Measurements from ENCODE around the gene USP6NL. TPM values are rescaled to one million over a fixed set of nuclear protein-coding genes. Genes with fewer than 3 reads are reported as not detected.

The USP6NL gene
- total and polyA plus RNA-seq, 2 of the 8 experiments (the other 6 are each of a cell fraction or from before 2014, with no cell fraction given), result 10.9 to 28.8 TPM

GRCh38 chr10:11416974-11417373 is 194.5 kb downstream of the USP6NL start:
- H2AK5ac ChIP-seq (ENCODE audit: low read depth, low read length), result no peak overlapping the region
- no peak overlapping the region for H3K9ac ChIP-seq (replicated peaks in 1 of 4; ENCODE audit: extremely low read depth in 1 of 4, low read depth in 3 of 4, low read length in 3 of 4)
- no peak overlapping the region for H4K91ac ChIP-seq (replicated peaks; ENCODE audit: insufficient read length, low read length)
- no peak overlapping the region for H3K4me2 ChIP-seq (ENCODE audit: insufficient read depth in 1 of 2, low read depth in 2 of 2, low read length in 2 of 2)
- ChIA-PET CTCF (ENCODE audit: partially characterized antibody) (interaction anchor here (0.6 to 1.9 kb wide), 5 partner anchors 8 to 458 kb away, joined by 3 to 5 read pairs (median 3); no protein-coding TSS in a partner anchor), POLR2A (ENCODE audit: partially characterized antibody) (interaction anchor here (0.7 kb wide), 1 partner anchor 11 kb away, joined by 5 read pairs; no protein-coding TSS in a partner anchor)
- H2BK120ac ChIP-seq (replicated peaks; ENCODE audit: low read depth, low read length), result no peak overlapping the region
- H3K36me3 ChIP-seq (ENCODE audit: control insufficient read depth in 2 of 4, insufficient read depth in 4 of 4, low read length in 3 of 4), result no peaks in the 10 kb centered on the region
- no peak overlapping the region for H4K8ac ChIP-seq (ENCODE audit: extremely low read depth, insufficient read depth, low read length)
- no peak overlapping the region for H3K14ac ChIP-seq (ENCODE audit: insufficient read length)
- H2BK20ac ChIP-seq (ENCODE audit: low read length), result no peak overlapping the region
- H2AFZ ChIP-seq (ENCODE audit: low read length), result no peak overlapping the region
- no peak overlapping the region for H2BK5ac ChIP-seq (ENCODE audit: low read depth, low read length)
- DNase-seq (ENCODE audit: low read depth in 1 of 2, low spot score in 2 of 2) (no peak), FAIRE-seq (no peak)
- 100% methylated on average over 2 of the region's 2 CpGs; no CpG with 5 or more reads in 1 of the 2 experiments for WGBS, 2 experiments (ENCODE audit: extremely low coverage in 1 of 2, insufficient coverage in 1 of 2, insufficient read length in 1 of 2, insufficient replicate concordance in 2 of 2, low coverage in 1 of 2, low lambda C conversion rate in 2 of 2, missing lambda C conversion rate in 1 of 2)
- H3K27me3 ChIP-seq (replicated peaks in 1 of 4; ENCODE audit: control insufficient read depth in 3 of 4, extremely low read depth in 1 of 4, insufficient read depth in 3 of 4, low read length in 3 of 4), result no peaks in the 10 kb centered on the region
- H4K20me1 ChIP-seq (replicated peaks in 1 of 2; ENCODE audit: control insufficient read depth in 1 of 2, insufficient read depth in 2 of 2, low read length in 2 of 2), result no peaks in the 10 kb centered on the region
- H3K4ac ChIP-seq (replicated peaks; ENCODE audit: insufficient read length, low read depth, low read length), result no peak overlapping the region
- 0 out of 4 replicates have a peak, but pooled peaks cover 0 to 2% of the 10 kb centered on the region in 2 experiments for H3K9me3 ChIP-seq (ENCODE audit: insufficient read depth in 2 of 2, low read depth in 1 of 2, low read length in 1 of 2)
- H2BK15ac ChIP-seq (ENCODE audit: low read length), result no peak overlapping the region
- H3K4me1 ChIP-seq (replicated peaks in 1 of 4; ENCODE audit: control insufficient read depth in 3 of 4, insufficient read depth in 4 of 4, low read length in 3 of 4), result no peaks in the 10 kb centered on the region
- H3K23me2 ChIP-seq (ENCODE audit: low read depth, low read length), result no peaks in the 10 kb centered on the region
- no peak overlapping the region for H3K4me3 ChIP-seq (ENCODE audit: extremely low read depth in 1 of 4, insufficient read depth in 2 of 4, low read depth in 3 of 4, low read length in 4 of 4)
- H3K56ac ChIP-seq (replicated peaks; ENCODE audit: insufficient read length, low read depth, low read length), result no peak overlapping the region
- H3K18ac ChIP-seq (ENCODE audit: extremely low read depth, low read length), result no peak overlapping the region
- no peak overlapping the region for H3K23ac ChIP-seq (ENCODE audit: insufficient read length)
- H3K79me1 ChIP-seq (ENCODE audit: low read depth, low read length), result no peaks in the 10 kb centered on the region
- no peak overlapping the region for H2BK12ac ChIP-seq (ENCODE audit: low read depth, low read length)
- no peaks in the 10 kb centered on the region for H3K79me2 ChIP-seq (ENCODE audit: control insufficient read depth in 1 of 2, insufficient read depth in 2 of 2, low read length in 2 of 2)
- H3K27ac ChIP-seq (ENCODE audit: low read depth, low read length), result no peak overlapping the region
- H4K5ac ChIP-seq (ENCODE audit: insufficient read length, low read depth, low read length), result no peak overlapping the region
- TF ChIP-seq SIRT6 (IDR thresholded peaks at IDR 0.05; ENCODE audit: low read length) (no peak), NANOG (IDR thresholded peaks at IDR 0.05; ENCODE audit: insufficient read depth, low read depth, low read length, poor library complexity, severe bottlenecking) (no peak), GABPA (IDR thresholded peaks at IDR 0.05; ENCODE audit: borderline replicate concordance, insufficient read depth, low read length) (no peak), POLR2A (IDR thresholded peaks at IDR 0.05; ENCODE audit: control extremely low read depth in 1 of 2, low read depth in 2 of 2, low read length in 2 of 2) (no peak), CHD1 (IDR thresholded peaks at IDR 0.05; ENCODE audit: low read depth, low read length) (no peak), SRF (IDR thresholded peaks at IDR 0.05; ENCODE audit: low read depth, low read length) (no peak), RFX5 (IDR thresholded peaks at IDR 0.05; ENCODE audit: borderline replicate concordance, low read depth, low read length) (no peak), CTBP2 (IDR thresholded peaks at IDR 0.05; ENCODE audit: borderline replicate concordance, insufficient read depth, insufficient read length, low read length) (no peak), SIN3A (conservative IDR thresholded peaks at IDR 0.05 in 1 of 2, IDR thresholded peaks at IDR 0.05 in 1 of 2; ENCODE audit: low read depth in 1 of 2, low read length in 2 of 2) (no peak), BCL11A (IDR thresholded peaks at IDR 0.05; ENCODE audit: low read depth in 2 of 2, low read length in 2 of 2) (no peak), EP300 (IDR thresholded peaks at IDR 0.05; ENCODE audit: borderline replicate concordance in 1 of 2, low read depth in 2 of 2, low read length in 2 of 2) (no peak)
- TF ChIP-seq, protein P1, sequence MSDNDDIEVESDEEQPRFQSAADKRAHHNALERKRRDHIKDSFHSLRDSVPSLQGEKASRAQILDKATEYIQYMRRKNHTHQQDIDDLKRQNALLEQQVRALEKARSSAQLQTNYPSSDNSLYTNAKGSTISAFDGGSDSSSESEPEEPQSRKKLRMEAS (IDR thresholded peaks at IDR 0.05), result no peak
- TF ChIP-seq, protein P2, sequence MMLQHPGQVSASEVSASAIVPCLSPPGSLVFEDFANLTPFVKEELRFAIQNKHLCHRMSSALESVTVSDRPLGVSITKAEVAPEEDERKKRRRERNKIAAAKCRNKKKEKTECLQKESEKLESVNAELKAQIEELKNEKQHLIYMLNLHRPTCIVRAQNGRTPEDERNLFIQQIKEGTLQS (IDR thresholded peaks at IDR 0.05; ENCODE audit: insufficient read depth, low read depth, low read length), result no peak
